CD4-positive, alpha-beta T cell treated with Interleukin-10 for 1 hour (primary cell): ENCODE data around the gene SERF1A.
"Not testable (repeated sequence)": the region's sequence is repeated elsewhere in the genome, so short reads cannot be mapped to it uniquely, and the experiment has no call there.

Source experiments
- DNase-seq: peaks from one replicate; pipeline ENCODE4 v3.0.0-alpha.2; 2020

SERF1A gene

GRCh38 chr5:70900533-70901271, at the start of gene SERF1A:
TSS of gene SERF1A (plus strand) at chr5:70900669. CDS start at chr5:70900870, 201 bp downstream.
- not testable (repeated sequence) for DNase-seq

DNA sequence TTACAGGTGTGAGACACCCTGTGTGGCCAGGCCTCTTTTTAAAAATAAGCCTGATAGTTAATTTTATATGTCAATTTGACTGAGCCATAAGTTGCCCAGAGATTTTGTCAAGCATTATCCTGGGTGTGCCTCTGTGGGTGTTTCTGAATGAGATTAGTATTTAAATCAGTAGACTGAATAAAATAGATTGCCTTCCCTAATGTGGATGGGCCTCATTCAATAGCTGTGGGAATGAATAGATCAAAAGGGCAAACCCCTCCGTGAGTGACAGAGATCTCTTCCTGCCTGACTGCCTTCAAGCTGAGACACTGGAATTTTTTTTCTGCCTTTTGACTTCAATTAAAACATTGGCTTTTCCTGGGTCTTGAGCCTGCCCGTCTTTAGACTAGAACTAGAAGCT, 33.7 kb upstream of the SERF1A start:
- not testable (repeated sequence) for DNase-seq

DNA sequence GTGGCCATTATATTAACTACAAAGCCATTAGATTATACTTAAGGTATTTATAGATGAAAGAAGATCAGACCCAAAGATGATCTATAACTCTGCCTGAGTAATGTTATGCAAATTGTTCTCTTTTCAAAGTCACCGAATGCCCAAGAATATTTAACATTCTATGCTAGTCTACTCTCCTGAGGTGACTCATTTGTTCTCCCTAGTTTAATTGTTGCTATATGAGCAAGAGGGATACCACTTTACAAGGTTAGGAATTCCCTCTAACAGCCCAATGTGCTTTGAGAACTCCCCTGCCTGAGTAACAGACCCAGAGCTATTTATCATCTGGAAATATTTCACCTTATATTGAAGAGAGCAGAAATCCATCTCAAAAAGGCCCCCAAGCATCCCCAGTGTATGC, 29.8 kb upstream of the SERF1A start:
- DNase-seq: not testable (repeated sequence)

GRCh38 chr5:70896076-70896475, 4.4 kb upstream of the SERF1A start:
- DNase-seq: not testable (repeated sequence)

- DNase-seq: not testable (repeated sequence)
Measured at GRCh38 chr5:70901272-70901571, 753 bp downstream of the SERF1A start.

DNA sequence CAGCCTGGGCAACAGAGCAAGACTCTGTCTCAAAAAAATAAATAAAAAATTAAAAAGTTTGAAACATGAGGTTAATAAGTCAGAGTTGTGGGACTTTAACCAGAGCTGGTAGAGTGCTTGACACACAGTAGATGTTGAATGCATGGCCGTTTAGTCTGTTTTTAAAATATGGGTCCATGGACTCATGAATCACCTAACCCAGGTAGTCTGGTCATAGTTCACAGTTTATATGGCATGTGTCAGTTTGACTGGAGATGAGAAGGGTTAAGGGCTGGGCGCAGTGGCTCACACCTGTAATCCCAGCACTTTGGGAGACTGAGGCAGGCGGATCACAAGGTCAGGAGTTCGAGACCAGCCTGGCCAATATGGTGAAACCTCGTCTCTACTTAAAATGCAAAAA, 6.2 kb downstream of the SERF1A start:
- not testable (repeated sequence) for DNase-seq

DNA sequence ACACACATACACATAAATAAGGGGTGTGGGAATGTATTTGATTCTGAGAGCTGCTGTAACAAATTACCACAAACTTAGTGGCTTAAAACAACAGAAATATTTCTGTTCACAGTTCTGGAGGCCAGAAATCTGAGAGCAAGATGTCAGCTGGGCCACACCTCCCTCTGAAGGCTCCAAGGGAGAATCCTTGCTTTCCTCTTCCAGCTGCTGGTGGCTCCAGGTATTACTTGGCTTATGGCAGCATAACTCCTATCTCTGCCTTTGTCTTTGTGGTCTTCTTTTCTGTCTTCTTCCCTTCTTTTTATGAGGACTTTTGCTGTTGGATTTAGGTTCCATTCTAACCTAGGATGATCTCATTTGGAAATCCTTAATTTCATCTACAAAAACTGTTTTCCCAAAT, 16.4 kb downstream of the SERF1A start:
- DNase-seq: not testable (repeated sequence)

GRCh38 chr5:70925211-70925562, 24.7 kb downstream of the SERF1A start:
- DNase-seq: not testable (repeated sequence)

DNA sequence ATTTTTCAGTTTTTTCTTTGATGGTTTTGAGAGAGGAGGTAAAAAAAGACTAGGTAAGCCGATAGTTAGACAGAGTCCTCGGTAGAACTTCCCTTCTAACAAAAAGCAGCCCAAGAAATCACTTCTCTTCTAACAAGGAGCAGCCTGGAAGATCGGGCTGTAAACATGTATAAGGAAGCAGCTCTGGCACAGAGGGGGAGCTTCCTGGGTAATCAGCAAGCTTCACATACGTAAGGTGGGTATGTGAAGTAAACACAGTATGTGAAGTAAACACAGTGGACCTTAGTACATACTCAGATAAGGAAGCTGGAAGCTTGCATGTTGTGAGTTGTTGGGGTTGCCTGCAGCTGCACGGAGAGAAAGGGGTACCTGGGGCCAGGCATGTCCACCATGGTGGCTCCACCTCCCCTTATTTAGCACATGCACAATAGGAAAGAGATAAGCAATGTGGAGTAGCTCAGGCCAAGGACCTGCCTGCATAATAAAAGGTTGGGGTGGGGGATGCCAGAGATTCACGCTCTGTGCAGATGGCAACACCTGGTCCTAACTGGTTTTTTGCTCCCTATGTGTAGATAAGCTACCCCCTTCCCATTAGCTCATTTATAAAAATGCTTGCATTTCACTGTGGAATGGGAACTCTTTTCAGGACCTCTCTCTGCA, 31.4 kb downstream of the SERF1A start:
- DNase-seq: not testable (repeated sequence)

GRCh38 chr5:70932560-70932959, 32.1 kb downstream of the SERF1A start:
- not testable (repeated sequence) for DNase-seq

- not testable (repeated sequence) for DNase-seq
Measured at GRCh38 chr5:70953068-70953467, 52.6 kb downstream of the SERF1A start.
